Gastroesophageal sphincter (tissue), 4 donors: ENCODE data around the gene HS1BP3. TPM values are rescaled to one million over a fixed set of nuclear protein-coding genes. Genes with fewer than 3 reads are reported as not detected.
A peak's percentile ranks its signal among the peaks of the same experiment; 100 is the strongest.

ENCODE experiments used
- ATAC-seq: fragments of 150-250 bp; one replicate; pipeline ENCODE4 v1.9.1; 2016; ENCODE audit warnings: mild to moderate bottlenecking, moderate library complexity
- H3K27ac ChIP-seq, 4 donors: fragments of 200-600 bp; sonication (generic) in 3 of 4; 1 replicate in 3 of 4; 2 replicates in 1 of 4; pipeline ENCODE4 v1.5.1; 2016 to 2019
- H3K27me3 ChIP-seq: fragments of 200-600 bp; sonication (generic); one replicate; pipeline ENCODE4 v1.5.1; 2019
- H3K36me3 ChIP-seq, 2 donors: fragments of 200-600 bp; sonication (generic); one replicate each; pipeline ENCODE4 v1.5.1; 2019; ENCODE audit warnings: control low read depth in 1 of 2
- H3K4me1 ChIP-seq, 3 donors: fragments of 200-600 bp; sonication (generic); 1 replicate in 2 of 3; 2 replicates in 1 of 3; pipeline ENCODE4 v1.5.1; 2016 to 2019; ENCODE audit warnings: control low read depth in 2 of 3
- H3K4me3 ChIP-seq, 2 donors: fragments of 200-600 bp; sonication (generic); one replicate each; pipeline ENCODE4 v1.5.1; 2019; ENCODE audit warnings: mild to moderate bottlenecking in 1 of 2, moderate library complexity in 1 of 2
- H3K9me3 ChIP-seq, 3 donors: fragments of 200-600 bp; sonication (generic); one replicate each; pipeline ENCODE4 v1.5.1; 2017 to 2019; ENCODE audit warnings: control low read depth in 2 of 3
- EP300 ChIP-seq: sonication (generic); formaldehyde crosslinking; IDR thresholded peaks from one replicate; pipeline ENCODE4 v1.6.1; 2017; ENCODE audit warnings: antibody characterized with exemption, mild to moderate bottlenecking
- POLR2A ChIP-seq, 2 donors: fragments of 450-650 bp; IDR thresholded peaks; one replicate each; pipeline ENCODE4 v1.6.1; 2017; ENCODE audit warnings: antibody characterized with exemption in 2 of 2, mild to moderate bottlenecking in 2 of 2, moderate library complexity in 1 of 2
- POLR2AphosphoS5 ChIP-seq: sonication (generic); formaldehyde crosslinking; IDR thresholded peaks from one replicate; pipeline ENCODE4 v1.6.1; 2017; ENCODE audit warnings: antibody characterized with exemption
- WGBS, 2 donors: methylation state at CpG; one replicate each; pipeline ENCODE4 v1.1.5; 2018; ENCODE audit warnings: low coverage in 1 of 2; 5-methylcytosine and 5-hydroxymethylcytosine counted together
- total RNA-seq, 4 donors: library from RNA; depleted of rRNA; stranded (reverse); fragments of >200 nt; gene quantifications; one replicate each; pipeline ENCODE4 v1.1.0, GENCODE V29; 2016
- TF ChIP-seq, protein P1 (sequence below), 4 experiments: fragments of 200-600 bp in 2 of 4; fragments of 450-650 bp in 2 of 4; sonication (generic) in 1 of 4; IDR thresholded peaks; one replicate each; pipeline ENCODE4 v1.5.1; 2017 to 2019; ENCODE audit warnings: antibody characterized with exemption in 4 of 4, mild to moderate bottlenecking in 2 of 4, moderate library complexity in 2 of 4

The HS1BP3 gene
- total RNA-seq, 4 donors from 2014 or later: 42.8 to 89.1 (median 61.4) TPM

DNA sequence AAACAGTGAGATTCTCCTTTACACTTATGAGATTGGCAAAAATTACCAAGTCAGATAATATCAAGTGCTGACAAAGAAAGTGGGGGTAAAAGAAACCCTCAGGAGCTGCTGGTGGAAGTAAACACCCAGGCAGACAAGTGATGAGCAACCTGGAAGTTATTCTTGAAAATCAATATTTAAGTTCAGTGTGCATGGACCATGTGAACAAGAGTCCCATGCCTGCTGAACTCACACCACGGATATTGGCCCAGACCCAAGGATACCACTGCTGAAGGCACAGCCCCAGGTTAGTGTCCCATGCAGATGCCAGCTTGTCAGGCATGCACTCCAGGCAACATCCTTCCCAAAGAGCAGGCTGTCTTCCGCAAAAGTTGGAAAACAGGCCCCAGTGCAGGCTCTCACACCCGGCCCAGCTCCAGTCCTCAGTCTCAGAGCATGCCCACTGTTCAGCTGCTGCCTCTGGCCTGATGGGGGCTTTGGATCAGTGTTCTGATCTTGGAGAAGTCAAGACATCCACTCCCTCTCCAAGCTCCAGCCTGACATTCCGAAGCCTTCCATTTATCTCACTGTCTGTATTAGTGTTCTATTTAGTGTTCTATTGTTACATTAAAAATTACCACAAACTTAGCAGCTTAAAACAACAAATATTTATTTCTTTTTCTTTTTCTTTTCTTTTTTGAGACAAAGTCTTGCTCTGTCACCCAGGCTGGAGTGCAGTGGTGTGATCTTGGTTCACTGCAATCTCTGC, 70.0 kb downstream of the HS1BP3 start:
- ATAC-seq: no peak
- Histone ChIP-seq H3K4me1 (peaks cover 0 to 68% (median 46%) of the 10 kb centered on the region in 3 donors), H3K9me3 (peaks cover 0 to 9% (median 0%) of the 10 kb centered on the region in 3 donors), H3K27ac (peak overlapping the region in 2 of 4 donors; percentile 73 to 84), H3K4me3 (no peak overlapping the region), H3K27me3 (no peaks in the 10 kb centered on the region), H3K36me3 (no peaks in the 10 kb centered on the region)
- WGBS, 2 donors: 82% methylated on average over 3 of the region's 4 CpGs; no CpG with 5 or more reads in 1 of the 2 donors
- TF ChIP-seq, protein P1, sequence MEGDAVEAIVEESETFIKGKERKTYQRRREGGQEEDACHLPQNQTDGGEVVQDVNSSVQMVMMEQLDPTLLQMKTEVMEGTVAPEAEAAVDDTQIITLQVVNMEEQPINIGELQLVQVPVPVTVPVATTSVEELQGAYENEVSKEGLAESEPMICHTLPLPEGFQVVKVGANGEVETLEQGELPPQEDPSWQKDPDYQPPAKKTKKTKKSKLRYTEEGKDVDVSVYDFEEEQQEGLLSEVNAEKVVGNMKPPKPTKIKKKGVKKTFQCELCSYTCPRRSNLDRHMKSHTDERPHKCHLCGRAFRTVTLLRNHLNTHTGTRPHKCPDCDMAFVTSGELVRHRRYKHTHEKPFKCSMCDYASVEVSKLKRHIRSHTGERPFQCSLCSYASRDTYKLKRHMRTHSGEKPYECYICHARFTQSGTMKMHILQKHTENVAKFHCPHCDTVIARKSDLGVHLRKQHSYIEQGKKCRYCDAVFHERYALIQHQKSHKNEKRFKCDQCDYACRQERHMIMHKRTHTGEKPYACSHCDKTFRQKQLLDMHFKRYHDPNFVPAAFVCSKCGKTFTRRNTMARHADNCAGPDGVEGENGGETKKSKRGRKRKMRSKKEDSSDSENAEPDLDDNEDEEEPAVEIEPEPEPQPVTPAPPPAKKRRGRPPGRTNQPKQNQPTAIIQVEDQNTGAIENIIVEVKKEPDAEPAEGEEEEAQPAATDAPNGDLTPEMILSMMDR (IDR thresholded peaks at IDR 0.05): no peak
- no peak for TF ChIP-seq POLR2A (IDR thresholded peaks at IDR 0.05)

DNA sequence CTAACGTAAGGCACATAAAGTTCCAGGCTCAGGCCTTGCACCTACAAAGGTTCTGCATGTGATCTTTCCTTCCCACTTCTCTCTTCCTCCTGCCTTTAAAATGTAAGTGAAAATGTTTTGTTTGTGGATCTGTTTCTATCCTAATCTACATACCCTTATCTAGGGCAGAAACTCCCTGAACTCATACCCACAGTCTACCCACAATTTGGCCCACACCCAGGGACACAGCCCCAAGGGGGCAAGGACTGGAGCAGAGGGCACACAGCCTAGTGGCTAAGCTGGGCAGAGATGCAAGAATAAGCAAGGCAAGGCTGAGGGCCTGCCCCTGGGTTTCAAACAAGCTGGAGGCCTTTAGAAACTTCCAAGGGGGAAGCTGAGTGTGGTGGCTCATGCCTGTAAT, 71.0 kb downstream of the HS1BP3 start:
- Histone ChIP-seq H3K27me3 (no peaks in the 10 kb centered on the region), H3K4me3 (no peak overlapping the region), H3K27ac (peak overlapping the region; percentile 51 to 84 (median 78)), H3K36me3 (no peaks in the 10 kb centered on the region), H3K9me3 (peaks cover 0 to 9% (median 0%) of the 10 kb centered on the region in 3 donors), H3K4me1 (peaks cover 0 to 68% (median 36%) of the 10 kb centered on the region in 3 donors)
- TF ChIP-seq EP300 (no peak), POLR2AphosphoS5 (no peak), POLR2A (IDR thresholded peaks at IDR 0.05) (no peak)
- TF ChIP-seq, protein P1 (IDR thresholded peaks at IDR 0.05): no peak
- no peak for ATAC-seq
- 63 to 89% methylated on average over 1 of the region's 1 CpG for WGBS, 2 donors

DNA sequence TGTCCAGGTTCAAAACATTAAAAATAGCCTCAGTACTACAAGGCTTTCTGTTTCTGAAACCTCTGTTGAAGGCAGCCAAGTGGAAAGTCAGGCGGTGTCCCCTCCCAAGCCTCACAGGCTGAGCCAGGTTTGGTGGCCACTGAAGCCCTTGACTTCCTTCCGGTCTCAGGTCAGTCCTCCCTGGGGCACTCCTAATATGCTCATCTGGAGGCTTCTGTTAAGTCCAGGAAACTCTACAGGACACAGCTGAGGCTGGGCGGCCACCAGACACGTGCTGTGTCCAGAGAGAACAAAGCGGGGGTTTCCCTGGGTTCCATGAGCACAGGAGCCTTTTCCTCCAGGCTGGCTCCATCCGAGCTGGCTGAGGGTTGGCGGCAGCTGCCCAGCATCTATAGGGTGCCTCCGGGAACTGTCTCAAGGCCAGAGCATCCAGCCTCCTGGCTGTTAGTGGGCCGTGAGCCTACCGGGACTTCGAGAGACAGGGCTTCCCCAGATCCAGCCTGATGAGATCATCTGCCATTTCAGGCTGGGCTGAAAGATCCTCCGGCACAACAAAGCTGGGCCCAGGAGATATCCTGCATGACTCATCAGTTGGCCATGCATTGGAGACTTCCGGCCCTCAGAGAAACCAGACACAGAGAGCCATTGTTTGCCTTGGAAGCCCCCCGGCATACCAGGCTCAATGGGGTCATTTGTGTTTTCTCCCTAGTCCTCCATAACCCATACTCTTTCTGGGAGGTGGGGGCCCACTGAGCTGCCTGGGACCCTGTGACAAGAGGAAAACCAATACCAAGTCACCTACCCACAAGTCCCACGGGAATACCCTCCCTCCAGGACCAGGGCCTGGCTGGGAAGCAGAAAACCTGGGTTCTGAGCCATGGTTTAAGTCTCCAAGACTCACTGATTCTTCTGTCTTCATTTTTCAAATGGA, 71.7 kb downstream of the HS1BP3 start:
- ATAC-seq: peak; percentile 87
- Histone ChIP-seq H3K4me3 (no peak overlapping the region), H3K27me3 (no peaks in the 10 kb centered on the region), H3K27ac (peak overlapping the region; percentile 51 to 84 (median 78)), H3K9me3 (peaks cover 0 to 9% (median 0%) of the 10 kb centered on the region in 3 donors), H3K4me1 (peaks cover 0 to 68% (median 34%) of the 10 kb centered on the region in 3 donors), H3K36me3 (no peaks in the 10 kb centered on the region)
- 29% methylated on average over 1 of the region's 15 CpGs; no CpG with 5 or more reads in 1 of the 2 donors for WGBS, 2 donors
- TF ChIP-seq EP300: no peak
- TF ChIP-seq POLR2AphosphoS5: peak; percentile 70
- no peak for TF ChIP-seq POLR2A (IDR thresholded peaks at IDR 0.05)

DNA sequence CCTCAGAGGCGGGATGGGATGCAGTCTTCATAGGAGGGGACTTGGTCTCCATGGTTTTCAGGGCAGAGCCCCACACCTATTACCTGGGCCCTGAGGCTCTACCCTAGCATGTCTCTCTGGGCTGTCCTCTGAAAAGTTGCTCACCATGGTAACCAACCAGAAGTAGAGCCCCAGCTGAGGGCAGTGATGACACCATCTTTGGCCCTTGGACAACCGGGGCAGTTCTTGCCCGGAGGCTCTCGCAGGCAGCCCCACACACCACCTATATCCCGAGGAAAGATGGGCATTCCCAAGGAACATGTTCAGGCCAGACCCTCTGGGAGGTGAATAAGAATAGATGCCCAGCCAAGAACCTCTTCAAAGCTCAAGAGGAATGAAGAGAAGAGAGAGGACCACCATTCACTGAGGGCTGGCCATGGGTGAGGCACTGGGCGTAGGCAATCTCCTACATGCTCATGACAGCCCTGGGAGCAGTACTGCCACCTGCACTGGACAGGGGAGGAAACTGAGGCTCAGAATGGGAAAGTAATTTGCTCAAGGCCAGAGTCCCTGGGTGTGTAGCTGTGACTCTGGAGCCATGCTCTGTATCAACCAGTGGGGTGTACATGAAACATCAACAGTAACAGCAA, 72.5 kb downstream of the HS1BP3 start:
- H3K4me3 ChIP-seq: no peak overlapping the region
- WGBS, 2 donors: 0% methylated on average over 1 of the region's 6 CpGs; no CpG with 5 or more reads in 1 of the 2 donors

More for the DNA sequence above, 72.5 kb downstream of the HS1BP3 start:
- ATAC-seq: no peak
- Histone ChIP-seq H3K36me3 (no peaks in the 10 kb centered on the region), H3K27me3 (no peaks in the 10 kb centered on the region), H3K4me1 (peaks cover 0 to 68% (median 34%) of the 10 kb centered on the region in 3 donors), H3K27ac (peak overlapping the region; percentile 3 to 84 (median 78)), H3K9me3 (peaks cover 0 to 9% (median 0%) of the 10 kb centered on the region in 3 donors)
- TF ChIP-seq POLR2AphosphoS5: no peak
- TF ChIP-seq, protein P1 (IDR thresholded peaks at IDR 0.05): no peak
